ENCODE measurements around the gene ZNF112.
A peak's percentile ranks its signal among the peaks of the same experiment; 100 is the strongest.

Gene ZNF112

DNA sequence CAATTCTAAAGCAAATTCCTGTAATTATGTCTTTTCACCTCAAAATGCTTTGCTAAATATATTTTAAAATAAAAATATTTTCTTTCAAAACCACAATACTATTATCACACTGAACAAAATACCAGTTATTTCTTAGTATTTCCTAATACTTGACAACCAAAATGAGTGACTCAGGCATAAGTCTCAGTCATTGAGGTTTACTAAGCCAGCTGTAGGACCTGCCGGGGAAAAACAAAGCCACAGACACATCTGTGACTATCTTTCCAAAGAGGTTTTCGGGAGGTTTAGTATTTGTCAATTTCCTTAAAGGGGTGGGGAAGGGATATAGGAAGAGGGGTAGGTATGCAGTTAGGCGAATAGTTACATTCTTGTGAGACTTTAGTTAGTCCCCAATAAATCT, 48.5 kb downstream of the ZNF112 start:
- H3K27ac Mint-ChIP-seq: no peak overlapping the region
- peaks cover 46% of the 10 kb centered on the region for H3K9me3 Mint-ChIP-seq
- H3K4me3 Mint-ChIP-seq: no peak overlapping the region
- H3K36me3 Mint-ChIP-seq (ENCODE audit: low read depth): no peaks in the 10 kb centered on the region
- H3K27me3 Mint-ChIP-seq (ENCODE audit: low read depth): no peaks in the 10 kb centered on the region
- DNase-seq (ENCODE audit: low spot score): no peak
- H3K4me1 Mint-ChIP-seq (ENCODE audit: low read depth): peaks cover 6% of the 10 kb centered on the region

- H3K27ac Mint-ChIP-seq: no peak overlapping the region
Measured at GRCh38 chr19:44306283-44306682, 50.2 kb downstream of the ZNF112 start.

DNA sequence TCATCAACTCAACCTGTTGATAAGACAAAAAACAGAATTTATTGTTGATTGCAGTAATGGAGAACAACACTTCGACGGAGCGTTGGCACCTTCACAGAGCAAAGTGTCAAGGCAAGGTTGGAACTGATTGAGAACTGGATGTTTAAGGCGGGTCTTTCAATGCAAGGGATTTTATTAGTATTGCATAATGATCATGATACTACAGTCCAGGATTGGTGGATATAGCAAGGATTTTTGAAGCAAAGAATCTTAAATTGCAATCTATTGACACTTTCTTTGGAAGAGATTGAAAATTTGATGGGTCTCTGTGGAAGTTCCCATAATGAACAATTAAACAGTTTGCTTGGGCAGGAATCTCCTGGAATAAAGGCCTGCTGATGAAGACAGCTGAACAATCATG, 51.0 kb downstream of the ZNF112 start:
- Mint-ChIP-seq H3K9me3 (peaks cover 39% of the 10 kb centered on the region), H3K4me3 (peak overlapping the region; percentile 88), H3K36me3 (ENCODE audit: low read depth) (peaks cover 16% of the 10 kb centered on the region), H3K4me1 (ENCODE audit: low read depth) (peaks cover 6% of the 10 kb centered on the region), H3K27me3 (ENCODE audit: low read depth) (no peaks in the 10 kb centered on the region), H3K27ac (no peak overlapping the region)
- DNase-seq (ENCODE audit: low spot score): no peak

More at GRCh38 chr19:44306283-44306682, 50.2 kb downstream of the ZNF112 start:
- Mint-ChIP-seq H3K27me3 (ENCODE audit: low read depth) (no peaks in the 10 kb centered on the region), H3K4me3 (no peak overlapping the region), H3K9me3 (peaks cover 36% of the 10 kb centered on the region), H3K36me3 (ENCODE audit: low read depth) (peaks cover 10% of the 10 kb centered on the region), H3K4me1 (ENCODE audit: low read depth) (peaks cover 6% of the 10 kb centered on the region)
- DNase-seq (ENCODE audit: low spot score): no peak

- peaks cover 6% of the 10 kb centered on the region for H3K4me1 Mint-ChIP-seq (ENCODE audit: low read depth)
Measured at GRCh38 chr19:44304659-44305193, 51.8 kb downstream of the ZNF112 start, which contains the start of gene ZNF235. ZNF235 (minus strand) TSS chr19:44305025; CDS start chr19:44303404, 1,621 bp downstream.

DNA sequence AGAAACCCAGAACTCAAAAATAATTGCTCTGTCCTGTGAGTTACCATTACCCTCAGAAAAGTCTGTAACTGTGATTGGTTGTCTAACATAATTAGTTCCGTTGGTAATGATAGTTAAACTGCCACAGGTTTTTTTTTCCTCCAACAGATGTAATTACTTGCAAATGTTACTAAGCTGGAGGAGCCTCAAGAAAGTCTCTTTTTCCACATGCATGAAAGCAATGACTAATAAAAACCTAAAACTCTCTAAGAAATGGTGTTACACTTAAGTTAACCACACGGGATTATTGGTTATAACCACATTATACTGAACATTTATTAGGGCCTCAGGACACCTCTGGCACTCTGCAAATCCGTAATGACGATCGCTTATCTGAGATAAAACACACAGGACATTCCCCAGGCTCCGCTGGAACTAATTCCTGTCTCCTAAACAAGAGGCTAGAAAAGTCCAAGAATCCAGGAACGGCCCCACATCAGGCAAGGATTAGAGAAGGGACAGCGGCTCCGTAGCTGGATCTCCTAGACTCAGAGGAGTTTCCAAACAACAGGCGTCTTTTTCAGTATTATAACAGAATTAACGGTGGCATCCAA, 52.4 kb downstream of the ZNF112 start:
- peak overlapping the region; percentile 68 for H3K27ac Mint-ChIP-seq
- peak overlapping the region; percentile 88 for H3K4me3 Mint-ChIP-seq
- no peak for DNase-seq (ENCODE audit: low spot score)
- H3K36me3 Mint-ChIP-seq (ENCODE audit: low read depth): peaks cover 28% of the 10 kb centered on the region
- peaks cover 38% of the 10 kb centered on the region for H3K9me3 Mint-ChIP-seq
- peaks cover 6% of the 10 kb centered on the region for H3K4me1 Mint-ChIP-seq (ENCODE audit: low read depth)
- no peaks in the 10 kb centered on the region for H3K27me3 Mint-ChIP-seq (ENCODE audit: low read depth)

More at GRCh38 chr19:44304659-44305193, 51.8 kb downstream of the ZNF112 start, which contains the start of gene ZNF235:
- Mint-ChIP-seq H3K27me3 (ENCODE audit: low read depth) (no peaks in the 10 kb centered on the region), H3K27ac (peak within 1 kb of the TSS; percentile 68), H3K36me3 (ENCODE audit: low read depth) (peaks cover 21% of the 10 kb centered on the region), H3K9me3 (peaks cover 38% of the 10 kb centered on the region), H3K4me3 (peak within 1 kb of the TSS; percentile 88)
- peak; percentile 77 for DNase-seq (ENCODE audit: low spot score)

GRCh38 chr19:44303320-44303719, 53.2 kb downstream of the ZNF112 start:
- H3K36me3 Mint-ChIP-seq (ENCODE audit: low read depth): peaks cover 35% of the 10 kb centered on the region
- no peaks in the 10 kb centered on the region for H3K27me3 Mint-ChIP-seq (ENCODE audit: low read depth)
- DNase-seq (ENCODE audit: low spot score): no peak
- no peak overlapping the region for H3K27ac Mint-ChIP-seq
- peaks cover 33% of the 10 kb centered on the region for H3K9me3 Mint-ChIP-seq
- H3K4me3 Mint-ChIP-seq: peak overlapping the region; percentile 88
- peaks cover 6% of the 10 kb centered on the region for H3K4me1 Mint-ChIP-seq (ENCODE audit: low read depth)

DNA sequence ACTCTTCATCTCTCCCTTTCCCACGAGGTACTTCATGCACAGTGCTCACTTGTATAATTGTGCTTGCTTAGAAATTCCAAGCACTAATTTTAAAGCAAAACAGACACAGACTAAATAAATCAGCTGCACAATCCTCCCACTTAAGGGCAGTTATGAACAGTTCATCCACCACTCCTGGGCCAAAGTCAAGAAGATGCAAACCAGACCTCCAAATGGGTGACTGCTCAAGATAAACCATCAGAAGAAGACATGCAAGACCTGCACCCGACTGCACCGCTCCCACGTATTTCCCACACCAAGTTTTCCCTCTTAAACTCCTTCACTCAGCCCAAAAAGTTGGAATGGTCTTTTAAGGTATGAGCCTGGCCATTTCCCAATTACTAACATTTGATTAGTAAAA, 71.5 kb downstream of the ZNF112 start:
- peaks cover 82% of the 10 kb centered on the region for H3K9me3 Mint-ChIP-seq
- no peak for DNase-seq (ENCODE audit: low spot score)
- H3K4me1 Mint-ChIP-seq (ENCODE audit: low read depth): no peaks in the 10 kb centered on the region
- H3K36me3 Mint-ChIP-seq (ENCODE audit: low read depth): peaks cover 30% of the 10 kb centered on the region
- H3K4me3 Mint-ChIP-seq: no peak overlapping the region
- no peak overlapping the region for H3K27ac Mint-ChIP-seq
- H3K27me3 Mint-ChIP-seq (ENCODE audit: low read depth): no peaks in the 10 kb centered on the region

GRCh38 chr19:44282846-44283245, 73.6 kb downstream of the ZNF112 start:
- Mint-ChIP-seq H3K4me3 (no peak overlapping the region), H3K27ac (no peak overlapping the region), H3K9me3 (peaks cover 79% of the 10 kb centered on the region), H3K36me3 (ENCODE audit: low read depth) (peaks cover 9% of the 10 kb centered on the region), H3K27me3 (ENCODE audit: low read depth) (no peaks in the 10 kb centered on the region), H3K4me1 (ENCODE audit: low read depth) (no peaks in the 10 kb centered on the region)
- no peak for DNase-seq (ENCODE audit: low spot score)

- peaks cover 4% of the 10 kb centered on the region for H3K36me3 Mint-ChIP-seq (ENCODE audit: low read depth)
- no peak for DNase-seq (ENCODE audit: low spot score)
- no peaks in the 10 kb centered on the region for H3K27me3 Mint-ChIP-seq (ENCODE audit: low read depth)
- H3K27ac Mint-ChIP-seq: no peak overlapping the region
- peaks cover 75% of the 10 kb centered on the region for H3K9me3 Mint-ChIP-seq
- H3K4me1 Mint-ChIP-seq (ENCODE audit: low read depth): no peaks in the 10 kb centered on the region
- H3K4me3 Mint-ChIP-seq: no peak overlapping the region
Measured at GRCh38 chr19:44280916-44281315, 75.6 kb downstream of the ZNF112 start.

- no peak overlapping the region for H3K27ac Mint-ChIP-seq
- no peak for DNase-seq (ENCODE audit: low spot score)
- H3K9me3 Mint-ChIP-seq: peaks cover 81% of the 10 kb centered on the region
- H3K27me3 Mint-ChIP-seq (ENCODE audit: low read depth): no peaks in the 10 kb centered on the region
- no peaks in the 10 kb centered on the region for H3K4me1 Mint-ChIP-seq (ENCODE audit: low read depth)
- H3K4me3 Mint-ChIP-seq: no peak overlapping the region
- H3K36me3 Mint-ChIP-seq (ENCODE audit: low read depth): peaks cover 2% of the 10 kb centered on the region
Measured at GRCh38 chr19:44278181-44278690, 78.2 kb downstream of the ZNF112 start.

DNA sequence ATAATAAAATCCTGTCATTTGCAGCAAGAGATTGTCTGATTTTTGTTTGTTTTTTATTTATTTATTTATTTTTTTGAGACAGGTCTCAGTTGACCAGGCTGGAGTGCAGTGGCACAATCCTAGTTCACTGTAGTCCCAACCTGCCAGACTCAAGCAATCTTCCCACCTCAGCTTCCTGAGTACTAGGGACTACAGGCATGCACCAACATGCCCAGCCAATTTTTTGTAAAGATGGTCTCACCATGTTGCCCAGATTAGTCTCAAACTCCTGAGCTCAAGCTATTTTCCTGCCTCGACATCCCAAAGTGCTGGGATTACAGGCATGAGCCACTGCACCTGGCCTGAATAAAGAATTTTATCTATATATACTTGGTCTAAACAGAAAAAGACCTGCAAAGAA, 79.1 kb downstream of the ZNF112 start:
- Mint-ChIP-seq H3K9me3 (peaks cover 79% of the 10 kb centered on the region), H3K27me3 (ENCODE audit: low read depth) (no peaks in the 10 kb centered on the region), H3K4me1 (ENCODE audit: low read depth) (no peaks in the 10 kb centered on the region), H3K27ac (no peak overlapping the region), H3K4me3 (no peak overlapping the region), H3K36me3 (ENCODE audit: low read depth) (no peaks in the 10 kb centered on the region)
- DNase-seq (ENCODE audit: low spot score): no peak
